H1 (cell line): Measurements from ENCODE around the gene COPS2. TPM values are rescaled to one million over a fixed set of nuclear protein-coding genes. Genes with fewer than 3 reads are reported as not detected.

ENCODE experiments used
- BACH1 ChIP-seq: IDR thresholded peaks from 2 replicates; pipeline ENCODE4 v1.6.1; 2012; ENCODE audit warnings: low read length, improper control_type of control experiment
- CEBPB ChIP-seq: IDR thresholded peaks from 2 replicates; pipeline ENCODE4 v1.6.1; 2012; ENCODE audit warnings: low read depth, low read length
- CHD1 ChIP-seq: IDR thresholded peaks from 2 replicates; pipeline ENCODE4 v1.6.1; 2012; ENCODE audit warnings: low read depth, low read length, improper control_type of control experiment
- CTBP2 ChIP-seq: IDR thresholded peaks from 2 replicates; pipeline ENCODE4 v1.7.0; 2011; ENCODE audit warnings: borderline replicate concordance, mild to moderate bottlenecking, moderate library complexity, mixed read lengths, low read length; ENCODE audit not compliant: insufficient read depth, insufficient read length
- GTF2F1 ChIP-seq: IDR thresholded peaks from 2 replicates; pipeline ENCODE4 v1.6.1; 2012; ENCODE audit warnings: low read depth, low read length, improper control_type of control experiment, borderline replicate concordance
- MAFK ChIP-seq: IDR thresholded peaks from 2 replicates; pipeline ENCODE4 v1.6.1; 2012; ENCODE audit warnings: low read depth, mild to moderate bottlenecking, improper control_type of control experiment, low read length
- NRF1 ChIP-seq: IDR thresholded peaks from 2 replicates; pipeline ENCODE4 v1.6.1; 2011; ENCODE audit warnings: mild to moderate bottlenecking, low read depth, low read length, improper control_type of control experiment
- SP4 ChIP-seq: IDR thresholded peaks from 2 replicates; pipeline ENCODE4 v1.6.1; 2012; ENCODE audit warnings: low read length, inconsistent platforms
- SRF ChIP-seq: IDR thresholded peaks from 2 replicates; pipeline ENCODE4 v1.6.1; 2011; ENCODE audit warnings: mild to moderate bottlenecking, low read depth, low read length, moderate library complexity
- ZNF274 ChIP-seq: IDR thresholded peaks from 2 replicates; pipeline ENCODE4 v1.7.0; 2012; ENCODE audit warnings: low read length, borderline replicate concordance; ENCODE audit errors: extremely low read depth
- polyA plus RNA-seq, 7 experiments: library from polyadenylated mRNA; depleted of rRNA in 3 of 7; stranded (reverse) in 5 of 7; unstranded in 2 of 7; fragments of >200 nt in 5 of 7; fragments of 200-250 nt in 2 of 7; gene quantifications; 1 replicate in 5 of 7; 2 replicates in 1 of 7; 4 replicates in 1 of 7; pipeline versions ENCODE4 v1.2.1 to v1.2.3, GENCODE V29; 2011 to 2013; ENCODE audit warnings: missing spikeins in 2 of 7, mixed read lengths in 2 of 7
- total RNA-seq: library from RNA; stranded (reverse); fragmentation: NEBNext Ultra II Directional; extraction: Animal tissue kit (Norgen Biotek cat#: 25700); gene quantifications from 2 replicates; pipeline ENCODE4 v1.2.1, GENCODE V29; 2021
- TF ChIP-seq, protein P1 (sequence below): fragments of 300-600 bp; sonication (generic); IDR thresholded peaks from 2 replicates; pipeline ENCODE4 v1.7.1; 2012; ENCODE audit warnings: low read length, moderate library complexity, mild to moderate bottlenecking, inconsistent platforms; ENCODE audit not compliant: insufficient replicate concordance
- TF ChIP-seq, protein P2 (sequence below): IDR thresholded peaks from 2 replicates; pipeline ENCODE4 v1.6.1; 2011; ENCODE audit warnings: low read depth, mild to moderate bottlenecking, low read length; ENCODE audit not compliant: insufficient read depth

The COPS2 gene
- total and polyA plus RNA-seq, 2 of the 8 experiments (the other 6 are each of a cell fraction or from before 2014, with no cell fraction given) = 17.7 to 85.1 TPM

DNA sequence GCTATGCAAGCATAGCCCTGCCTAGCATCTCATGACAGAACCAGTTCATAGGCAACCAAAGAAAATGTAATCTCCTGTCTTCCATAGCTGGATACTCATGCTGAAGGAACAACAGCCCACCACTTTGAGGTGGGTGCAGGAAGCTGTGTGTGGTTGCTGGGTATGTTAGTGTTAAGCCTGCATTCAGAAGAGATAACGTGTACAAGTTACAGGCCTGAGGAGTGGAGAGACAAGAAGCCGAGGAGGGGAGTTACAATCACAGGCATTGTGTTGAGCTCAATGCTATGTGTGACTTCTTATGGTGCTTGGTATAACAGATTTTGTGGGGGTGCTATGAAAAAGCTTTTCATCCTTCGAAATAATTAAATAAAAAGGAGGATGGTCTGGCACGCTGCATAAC is 66.4 kb downstream of the COPS2 start (continued):
- TF ChIP-seq, protein P1, sequence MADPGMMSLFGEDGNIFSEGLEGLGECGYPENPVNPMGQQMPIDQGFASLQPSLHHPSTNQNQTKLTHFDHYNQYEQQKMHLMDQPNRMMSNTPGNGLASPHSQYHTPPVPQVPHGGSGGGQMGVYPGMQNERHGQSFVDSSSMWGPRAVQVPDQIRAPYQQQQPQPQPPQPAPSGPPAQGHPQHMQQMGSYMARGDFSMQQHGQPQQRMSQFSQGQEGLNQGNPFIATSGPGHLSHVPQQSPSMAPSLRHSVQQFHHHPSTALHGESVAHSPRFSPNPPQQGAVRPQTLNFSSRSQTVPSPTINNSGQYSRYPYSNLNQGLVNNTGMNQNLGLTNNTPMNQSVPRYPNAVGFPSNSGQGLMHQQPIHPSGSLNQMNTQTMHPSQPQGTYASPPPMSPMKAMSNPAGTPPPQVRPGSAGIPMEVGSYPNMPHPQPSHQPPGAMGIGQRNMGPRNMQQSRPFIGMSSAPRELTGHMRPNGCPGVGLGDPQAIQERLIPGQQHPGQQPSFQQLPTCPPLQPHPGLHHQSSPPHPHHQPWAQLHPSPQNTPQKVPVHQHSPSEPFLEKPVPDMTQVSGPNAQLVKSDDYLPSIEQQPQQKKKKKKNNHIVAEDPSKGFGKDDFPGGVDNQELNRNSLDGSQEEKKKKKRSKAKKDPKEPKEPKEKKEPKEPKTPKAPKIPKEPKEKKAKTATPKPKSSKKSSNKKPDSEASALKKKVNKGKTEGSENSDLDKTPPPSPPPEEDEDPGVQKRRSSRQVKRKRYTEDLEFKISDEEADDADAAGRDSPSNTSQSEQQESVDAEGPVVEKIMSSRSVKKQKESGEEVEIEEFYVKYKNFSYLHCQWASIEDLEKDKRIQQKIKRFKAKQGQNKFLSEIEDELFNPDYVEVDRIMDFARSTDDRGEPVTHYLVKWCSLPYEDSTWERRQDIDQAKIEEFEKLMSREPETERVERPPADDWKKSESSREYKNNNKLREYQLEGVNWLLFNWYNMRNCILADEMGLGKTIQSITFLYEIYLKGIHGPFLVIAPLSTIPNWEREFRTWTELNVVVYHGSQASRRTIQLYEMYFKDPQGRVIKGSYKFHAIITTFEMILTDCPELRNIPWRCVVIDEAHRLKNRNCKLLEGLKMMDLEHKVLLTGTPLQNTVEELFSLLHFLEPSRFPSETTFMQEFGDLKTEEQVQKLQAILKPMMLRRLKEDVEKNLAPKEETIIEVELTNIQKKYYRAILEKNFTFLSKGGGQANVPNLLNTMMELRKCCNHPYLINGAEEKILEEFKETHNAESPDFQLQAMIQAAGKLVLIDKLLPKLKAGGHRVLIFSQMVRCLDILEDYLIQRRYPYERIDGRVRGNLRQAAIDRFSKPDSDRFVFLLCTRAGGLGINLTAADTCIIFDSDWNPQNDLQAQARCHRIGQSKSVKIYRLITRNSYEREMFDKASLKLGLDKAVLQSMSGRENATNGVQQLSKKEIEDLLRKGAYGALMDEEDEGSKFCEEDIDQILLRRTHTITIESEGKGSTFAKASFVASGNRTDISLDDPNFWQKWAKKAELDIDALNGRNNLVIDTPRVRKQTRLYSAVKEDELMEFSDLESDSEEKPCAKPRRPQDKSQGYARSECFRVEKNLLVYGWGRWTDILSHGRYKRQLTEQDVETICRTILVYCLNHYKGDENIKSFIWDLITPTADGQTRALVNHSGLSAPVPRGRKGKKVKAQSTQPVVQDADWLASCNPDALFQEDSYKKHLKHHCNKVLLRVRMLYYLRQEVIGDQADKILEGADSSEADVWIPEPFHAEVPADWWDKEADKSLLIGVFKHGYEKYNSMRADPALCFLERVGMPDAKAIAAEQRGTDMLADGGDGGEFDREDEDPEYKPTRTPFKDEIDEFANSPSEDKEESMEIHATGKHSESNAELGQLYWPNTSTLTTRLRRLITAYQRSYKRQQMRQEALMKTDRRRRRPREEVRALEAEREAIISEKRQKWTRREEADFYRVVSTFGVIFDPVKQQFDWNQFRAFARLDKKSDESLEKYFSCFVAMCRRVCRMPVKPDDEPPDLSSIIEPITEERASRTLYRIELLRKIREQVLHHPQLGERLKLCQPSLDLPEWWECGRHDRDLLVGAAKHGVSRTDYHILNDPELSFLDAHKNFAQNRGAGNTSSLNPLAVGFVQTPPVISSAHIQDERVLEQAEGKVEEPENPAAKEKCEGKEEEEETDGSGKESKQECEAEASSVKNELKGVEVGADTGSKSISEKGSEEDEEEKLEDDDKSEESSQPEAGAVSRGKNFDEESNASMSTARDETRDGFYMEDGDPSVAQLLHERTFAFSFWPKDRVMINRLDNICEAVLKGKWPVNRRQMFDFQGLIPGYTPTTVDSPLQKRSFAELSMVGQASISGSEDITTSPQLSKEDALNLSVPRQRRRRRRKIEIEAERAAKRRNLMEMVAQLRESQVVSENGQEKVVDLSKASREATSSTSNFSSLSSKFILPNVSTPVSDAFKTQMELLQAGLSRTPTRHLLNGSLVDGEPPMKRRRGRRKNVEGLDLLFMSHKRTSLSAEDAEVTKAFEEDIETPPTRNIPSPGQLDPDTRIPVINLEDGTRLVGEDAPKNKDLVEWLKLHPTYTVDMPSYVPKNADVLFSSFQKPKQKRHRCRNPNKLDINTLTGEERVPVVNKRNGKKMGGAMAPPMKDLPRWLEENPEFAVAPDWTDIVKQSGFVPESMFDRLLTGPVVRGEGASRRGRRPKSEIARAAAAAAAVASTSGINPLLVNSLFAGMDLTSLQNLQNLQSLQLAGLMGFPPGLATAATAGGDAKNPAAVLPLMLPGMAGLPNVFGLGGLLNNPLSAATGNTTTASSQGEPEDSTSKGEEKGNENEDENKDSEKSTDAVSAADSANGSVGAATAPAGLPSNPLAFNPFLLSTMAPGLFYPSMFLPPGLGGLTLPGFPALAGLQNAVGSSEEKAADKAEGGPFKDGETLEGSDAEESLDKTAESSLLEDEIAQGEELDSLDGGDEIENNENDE = no peak
- no peak for TF ChIP-seq BACH1
- no peak for TF ChIP-seq SRF
- TF ChIP-seq, protein P2, sequence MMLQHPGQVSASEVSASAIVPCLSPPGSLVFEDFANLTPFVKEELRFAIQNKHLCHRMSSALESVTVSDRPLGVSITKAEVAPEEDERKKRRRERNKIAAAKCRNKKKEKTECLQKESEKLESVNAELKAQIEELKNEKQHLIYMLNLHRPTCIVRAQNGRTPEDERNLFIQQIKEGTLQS = no peak
- TF ChIP-seq CHD1 = no peak
- TF ChIP-seq CEBPB = no peak
- no peak for TF ChIP-seq GTF2F1
- no peak for TF ChIP-seq NRF1
- no peak for TF ChIP-seq MAFK
- TF ChIP-seq CTBP2 = no peak
- no peak for TF ChIP-seq ZNF274
- no peak for TF ChIP-seq SP4
